Panc1 (cell line): Measurements from ENCODE around the gene PRRX2. TPM values are rescaled to one million over a fixed set of nuclear protein-coding genes. Genes with fewer than 3 reads are reported as not detected.

Experiments
- ATAC-seq: fragments of 200-7000 bp; cut with Tn5 transposase; 2 replicates; pipeline ENCODE4 v1.9.1; 2020; ENCODE audit warnings: mild to moderate bottlenecking, moderate library complexity
- BruUV-seq: library from RNA; stranded (reverse); fragments of 400-500 nt; replicated peaks from 2 replicates; lab custom pipeline; 2021; lab: Mats Ljungman, UMichigan
- CTCF ChIA-PET: fragments of 300-600 bp; sonication (Branson Sonifier 250); formaldehyde crosslinking; loops from one replicate; lab custom pipeline; 2022; ENCODE audit warnings: antibody characterized with exemption; lab: Charles Lee
- POLR2A ChIA-PET: fragments of 300-600 bp; sonication (Branson Sonifier 250); formaldehyde crosslinking; loops from one replicate; lab custom pipeline; 2022; ENCODE audit warnings: antibody characterized with exemption; lab: Charles Lee
- DNase-seq: peaks from one replicate; pipeline ENCODE4 v3.0.0-alpha.2; 2010; ENCODE audit warnings: low read depth, low spot score
- H3K27ac ChIP-seq: 2 replicates; pipeline ENCODE4 v1.5.1; 2011; ENCODE audit warnings: mild to moderate bottlenecking, low read length, inconsistent platforms
- H3K27me3 ChIP-seq: fragments of 200-500 bp; sonication (Bioruptor generic); 2 replicates; pipeline ENCODE4 v1.6.0; 2014; ENCODE audit warnings: low read length, inconsistent platforms; ENCODE audit not compliant: control insufficient read depth, insufficient read depth
- H3K36me3 ChIP-seq: fragments of 200-500 bp; sonication (Bioruptor generic); 2 replicates; pipeline ENCODE4 v1.5.1; 2014; ENCODE audit warnings: inconsistent platforms, mild to moderate bottlenecking, low read length, moderate library complexity; ENCODE audit not compliant: control insufficient read depth, insufficient read depth
- H3K4me1 ChIP-seq: 2 replicates; pipeline ENCODE4 v1.5.1; 2011; ENCODE audit warnings: inconsistent platforms, mild to moderate bottlenecking, low read length, moderate library complexity; ENCODE audit not compliant: control insufficient read depth, insufficient read depth
- H3K4me3 ChIP-seq, 2 experiments: 2 replicates each; pipeline ENCODE4 v1.5.1; 2011 to 2012; ENCODE audit warnings: low read depth in 2 of 2, low read length in 2 of 2, mild to moderate bottlenecking in 2 of 2, inconsistent platforms in 1 of 2, moderate library complexity in 1 of 2
- H3K9me3 ChIP-seq: fragments of 200-500 bp; sonication (Bioruptor generic); 2 replicates; pipeline ENCODE4 v1.5.1; 2014; ENCODE audit warnings: low read depth, mild to moderate bottlenecking, inconsistent platforms, low read length, moderate library complexity; ENCODE audit not compliant: control insufficient read depth, insufficient read depth
- POLR2AphosphoS5 ChIP-seq: IDR thresholded peaks from 2 replicates; pipeline ENCODE4 v1.6.1; 2012; ENCODE audit warnings: mild to moderate bottlenecking, low read depth, low read length, moderate library complexity
- SIN3A ChIP-seq: IDR thresholded peaks from 2 replicates; pipeline ENCODE4 v1.6.1; 2012; ENCODE audit warnings: low read depth, mild to moderate bottlenecking, low read length, moderate library complexity, borderline replicate concordance; ENCODE audit not compliant: insufficient read depth
- TCF7L2 ChIP-seq: IDR thresholded peaks from 2 replicates; pipeline ENCODE4 v1.6.1; 2011; ENCODE audit warnings: mild to moderate bottlenecking, low read depth, low read length, inconsistent platforms
- in situ Hi-C: cut with HindIII; loops from 2 replicates; pipeline ENCODE4 v1.10.0; 2016; ENCODE audit warnings: low sequenced_read_pairs, low pct_unique_long_range_greater_than_20kb
- intact Hi-C: fragments of 100-400 bp; cut with micrococcal nuclease; formaldehyde crosslinking; loops from one replicate; pipeline ENCODE4 v1.10.0; 2022; ENCODE audit not compliant: unreplicated experiment
- total RNA-seq: library from RNA; stranded (reverse); gene quantifications from one replicate; pipeline ENCODE4 v1.2.1, GENCODE V29; 2021; ENCODE audit not compliant: unreplicated experiment
- TF ChIP-seq, protein P1 (sequence below), 2 experiments: IDR thresholded peaks; 2 replicates each; pipeline ENCODE4 v1.6.1; 2011 to 2012; ENCODE audit warnings: low read depth in 2 of 2, control low read depth in 1 of 2, low read length in 1 of 2, mild to moderate bottlenecking in 1 of 2, moderate library complexity in 1 of 2; ENCODE audit not compliant: insufficient read depth in 1 of 2
- TF ChIP-seq, protein P2 (sequence below): fragments of 450-650 bp; IDR thresholded peaks from 2 replicates; pipeline ENCODE4 v1.5.1; 2017; ENCODE audit warnings: mild to moderate bottlenecking

The PRRX2 gene
- total RNA-seq, 1 experiment from 2014 or later, result 6.3 TPM

DNA sequence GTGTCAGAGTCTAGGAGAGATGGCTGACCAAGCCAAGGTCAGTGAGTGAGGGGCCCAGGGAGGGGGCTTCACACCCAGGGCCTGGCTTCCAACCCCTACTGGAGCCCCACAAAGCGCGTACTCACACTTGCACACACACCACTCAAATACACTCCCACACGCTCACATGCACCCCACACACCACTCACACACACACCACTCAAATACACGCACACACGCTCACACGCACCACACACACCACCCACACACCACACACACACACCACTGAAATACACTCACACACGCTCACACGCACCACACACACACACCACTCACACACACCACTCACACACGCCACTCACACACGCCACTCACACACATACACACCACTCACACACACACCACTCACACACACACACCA, 17.8 kb upstream of the PRRX2 start:
- ATAC-seq (no peak), DNase-seq (no peak)
- Histone ChIP-seq H3K27me3 (no peaks in the 10 kb centered on the region), H3K4me3 (no peak overlapping the region), H3K4me1 (no peaks in the 10 kb centered on the region), H3K36me3 (no peaks in the 10 kb centered on the region), H3K27ac (no peak overlapping the region), H3K9me3 (no peaks in the 10 kb centered on the region)
- TF ChIP-seq POLR2AphosphoS5, result no peak
- intact Hi-C loops, result no loop called here
- ChIA-PET CTCF (no interaction called here), POLR2A (no interaction called here)
- BruUV-seq, result no TSS peak
- in situ Hi-C loops, result no loop called here

DNA sequence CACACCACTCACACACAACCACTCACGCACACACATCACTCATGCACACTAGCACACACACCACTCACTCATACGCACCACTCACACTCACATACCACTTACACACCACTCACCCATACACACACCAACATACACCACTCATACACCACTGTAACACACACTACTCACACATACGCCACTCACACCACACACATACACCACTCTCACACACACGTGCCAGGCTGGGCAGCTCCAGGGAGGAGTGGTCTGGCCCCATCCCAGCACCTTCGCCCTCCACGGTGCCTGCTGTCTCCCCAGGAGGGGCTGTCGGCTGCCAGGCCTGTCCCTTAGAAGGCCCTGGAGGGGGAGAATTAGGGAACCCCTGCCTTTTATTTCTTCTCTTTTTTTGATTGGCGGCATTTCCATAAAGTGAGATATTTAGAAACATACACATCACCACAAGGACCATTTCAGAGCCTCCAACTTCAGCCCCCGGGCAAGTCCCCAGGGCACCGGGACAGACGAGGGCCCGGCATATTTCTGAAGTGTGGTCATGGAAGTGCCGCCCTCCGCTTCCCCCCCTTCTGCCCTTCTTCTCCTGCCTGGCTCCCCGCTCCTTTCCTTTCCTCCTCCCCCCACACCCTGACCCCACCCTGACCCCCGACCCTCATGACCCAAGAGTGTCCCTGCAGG, 17.2 kb upstream of the PRRX2 start:
- Histone ChIP-seq H3K27ac (no peak overlapping the region), H3K36me3 (no peaks in the 10 kb centered on the region), H3K4me1 (no peaks in the 10 kb centered on the region), H3K9me3 (no peaks in the 10 kb centered on the region), H3K27me3 (no peaks in the 10 kb centered on the region), H3K4me3 (no peak overlapping the region)
- CTCF ChIA-PET, result no interaction called here
- in situ Hi-C loops (no loop called here), intact Hi-C loops (no loop called here)
- no peak for ATAC-seq
- no peak for DNase-seq
- no peak for TF ChIP-seq POLR2AphosphoS5
- TF ChIP-seq, protein P1, sequence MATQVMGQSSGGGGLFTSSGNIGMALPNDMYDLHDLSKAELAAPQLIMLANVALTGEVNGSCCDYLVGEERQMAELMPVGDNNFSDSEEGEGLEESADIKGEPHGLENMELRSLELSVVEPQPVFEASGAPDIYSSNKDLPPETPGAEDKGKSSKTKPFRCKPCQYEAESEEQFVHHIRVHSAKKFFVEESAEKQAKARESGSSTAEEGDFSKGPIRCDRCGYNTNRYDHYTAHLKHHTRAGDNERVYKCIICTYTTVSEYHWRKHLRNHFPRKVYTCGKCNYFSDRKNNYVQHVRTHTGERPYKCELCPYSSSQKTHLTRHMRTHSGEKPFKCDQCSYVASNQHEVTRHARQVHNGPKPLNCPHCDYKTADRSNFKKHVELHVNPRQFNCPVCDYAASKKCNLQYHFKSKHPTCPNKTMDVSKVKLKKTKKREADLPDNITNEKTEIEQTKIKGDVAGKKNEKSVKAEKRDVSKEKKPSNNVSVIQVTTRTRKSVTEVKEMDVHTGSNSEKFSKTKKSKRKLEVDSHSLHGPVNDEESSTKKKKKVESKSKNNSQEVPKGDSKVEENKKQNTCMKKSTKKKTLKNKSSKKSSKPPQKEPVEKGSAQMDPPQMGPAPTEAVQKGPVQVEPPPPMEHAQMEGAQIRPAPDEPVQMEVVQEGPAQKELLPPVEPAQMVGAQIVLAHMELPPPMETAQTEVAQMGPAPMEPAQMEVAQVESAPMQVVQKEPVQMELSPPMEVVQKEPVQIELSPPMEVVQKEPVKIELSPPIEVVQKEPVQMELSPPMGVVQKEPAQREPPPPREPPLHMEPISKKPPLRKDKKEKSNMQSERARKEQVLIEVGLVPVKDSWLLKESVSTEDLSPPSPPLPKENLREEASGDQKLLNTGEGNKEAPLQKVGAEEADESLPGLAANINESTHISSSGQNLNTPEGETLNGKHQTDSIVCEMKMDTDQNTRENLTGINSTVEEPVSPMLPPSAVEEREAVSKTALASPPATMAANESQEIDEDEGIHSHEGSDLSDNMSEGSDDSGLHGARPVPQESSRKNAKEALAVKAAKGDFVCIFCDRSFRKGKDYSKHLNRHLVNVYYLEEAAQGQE (IDR thresholded peaks at IDR 0.05; ENCODE audit: insufficient read depth in 1 of 2, low read depth in 2 of 2, low read length in 1 of 2), result no peak
- no peak for TF ChIP-seq TCF7L2
- TF ChIP-seq, protein P2, sequence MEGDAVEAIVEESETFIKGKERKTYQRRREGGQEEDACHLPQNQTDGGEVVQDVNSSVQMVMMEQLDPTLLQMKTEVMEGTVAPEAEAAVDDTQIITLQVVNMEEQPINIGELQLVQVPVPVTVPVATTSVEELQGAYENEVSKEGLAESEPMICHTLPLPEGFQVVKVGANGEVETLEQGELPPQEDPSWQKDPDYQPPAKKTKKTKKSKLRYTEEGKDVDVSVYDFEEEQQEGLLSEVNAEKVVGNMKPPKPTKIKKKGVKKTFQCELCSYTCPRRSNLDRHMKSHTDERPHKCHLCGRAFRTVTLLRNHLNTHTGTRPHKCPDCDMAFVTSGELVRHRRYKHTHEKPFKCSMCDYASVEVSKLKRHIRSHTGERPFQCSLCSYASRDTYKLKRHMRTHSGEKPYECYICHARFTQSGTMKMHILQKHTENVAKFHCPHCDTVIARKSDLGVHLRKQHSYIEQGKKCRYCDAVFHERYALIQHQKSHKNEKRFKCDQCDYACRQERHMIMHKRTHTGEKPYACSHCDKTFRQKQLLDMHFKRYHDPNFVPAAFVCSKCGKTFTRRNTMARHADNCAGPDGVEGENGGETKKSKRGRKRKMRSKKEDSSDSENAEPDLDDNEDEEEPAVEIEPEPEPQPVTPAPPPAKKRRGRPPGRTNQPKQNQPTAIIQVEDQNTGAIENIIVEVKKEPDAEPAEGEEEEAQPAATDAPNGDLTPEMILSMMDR, result no peak
- TF ChIP-seq SIN3A, result no peak
- POLR2A ChIA-PET, result no interaction called here
- BruUV-seq, result no TSS peak

DNA sequence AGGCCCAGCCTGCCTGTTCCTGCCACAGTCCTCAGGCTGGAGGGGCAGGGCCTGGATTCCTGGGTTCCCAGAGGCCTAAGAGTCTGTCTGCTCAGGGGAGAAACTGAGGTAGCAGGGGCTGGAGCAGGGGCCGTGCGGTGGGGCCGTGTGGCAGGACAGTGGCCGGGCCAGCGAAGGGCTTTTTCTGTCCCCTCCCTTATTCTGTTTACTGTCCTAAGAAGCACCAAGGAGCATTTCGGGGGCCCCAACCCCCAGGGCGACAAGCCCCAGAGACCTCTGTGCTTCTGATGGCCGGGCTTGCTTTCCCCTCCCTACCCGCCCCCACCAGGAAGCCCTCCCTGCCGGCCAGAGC, 16.7 kb upstream of the PRRX2 start:
- CTCF ChIA-PET, result no interaction called here
- TF ChIP-seq POLR2AphosphoS5, result no peak
- TF ChIP-seq, protein P2, result no peak
- TF ChIP-seq, protein P1 (IDR thresholded peaks at IDR 0.05; ENCODE audit: insufficient read depth in 1 of 2, low read depth in 2 of 2, low read length in 1 of 2), result no peak
- no TSS peak for BruUV-seq
- no peaks in the 10 kb centered on the region for H3K36me3 ChIP-seq
- intact Hi-C loops (no loop called here), in situ Hi-C loops (no loop called here)
- H3K27me3 ChIP-seq, result no peaks in the 10 kb centered on the region
- ATAC-seq (no peak), DNase-seq (no peak)
- no peaks in the 10 kb centered on the region for H3K9me3 ChIP-seq
- H3K4me1 ChIP-seq, result no peaks in the 10 kb centered on the region
- POLR2A ChIA-PET, result no interaction called here
- H3K4me3 ChIP-seq, result no peak overlapping the region
- H3K27ac ChIP-seq, result no peak overlapping the region
